ENCODE data around the gene SLIT3.

Gene SLIT3

DNA sequence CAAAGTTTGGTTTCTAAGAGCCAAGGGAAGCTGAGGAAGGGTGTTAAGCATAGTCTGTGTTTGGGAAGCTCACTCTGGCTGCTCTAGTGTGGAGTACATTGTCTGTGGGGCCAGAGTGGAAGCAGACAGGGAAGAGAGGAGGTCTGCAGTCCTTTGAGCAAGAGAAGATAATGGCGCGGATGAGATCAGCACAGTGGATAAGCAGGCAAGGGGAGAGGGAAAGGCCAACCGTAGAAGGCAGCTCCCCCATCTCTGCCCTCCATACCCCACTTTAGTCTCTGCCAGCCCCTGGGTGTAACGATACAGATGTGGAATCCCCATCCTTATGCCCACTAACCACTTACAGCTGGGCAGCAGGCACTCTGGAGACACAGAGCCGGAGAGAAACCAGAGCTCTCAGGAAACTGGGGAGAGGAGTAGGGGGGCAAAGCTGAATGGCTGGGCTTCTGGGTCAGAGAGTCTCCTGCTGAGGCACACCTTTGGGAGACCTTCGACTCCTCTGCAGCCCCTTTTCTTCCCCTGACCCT is 75.0 kb downstream of the SLIT3 start:
- Histone ChIP-seq H3F3A (ENCODE audit: low read depth) (no peaks in the 10 kb centered on the region), H3K9ac (ENCODE audit: low read depth, low read length, poor library complexity, severe bottlenecking) (no peak overlapping the region), H3K4me2 (ENCODE audit: low read depth, low read length, poor library complexity, severe bottlenecking) (no peak overlapping the region), H3K79me2 (ENCODE audit: insufficient read depth, low read length) (no peaks in the 10 kb centered on the region), H3K36me3 (ENCODE audit: insufficient read depth, low read length) (no peaks in the 10 kb centered on the region), H3K27me3 (ENCODE audit: insufficient read depth, low read length, poor library complexity, severe bottlenecking) (no peaks in the 10 kb centered on the region), H3K4me3 (ENCODE audit: low read length, poor library complexity, severe bottlenecking) (no peak overlapping the region), H3K9me2 (replicated peaks; ENCODE audit: low read depth, low read length) (no peaks in the 10 kb centered on the region), H4K20me1 (ENCODE audit: insufficient read depth, low read length, poor library complexity, severe bottlenecking) (no peaks in the 10 kb centered on the region), H3K4me1 (ENCODE audit: insufficient read depth, low read length, poor library complexity, severe bottlenecking) (no peaks in the 10 kb centered on the region), H2AFZ (ENCODE audit: low read length) (no peak overlapping the region), H3K9me3 (ENCODE audit: insufficient read depth, low read depth, low read length) (no peaks in the 10 kb centered on the region)
- TF ChIP-seq, protein P1, sequence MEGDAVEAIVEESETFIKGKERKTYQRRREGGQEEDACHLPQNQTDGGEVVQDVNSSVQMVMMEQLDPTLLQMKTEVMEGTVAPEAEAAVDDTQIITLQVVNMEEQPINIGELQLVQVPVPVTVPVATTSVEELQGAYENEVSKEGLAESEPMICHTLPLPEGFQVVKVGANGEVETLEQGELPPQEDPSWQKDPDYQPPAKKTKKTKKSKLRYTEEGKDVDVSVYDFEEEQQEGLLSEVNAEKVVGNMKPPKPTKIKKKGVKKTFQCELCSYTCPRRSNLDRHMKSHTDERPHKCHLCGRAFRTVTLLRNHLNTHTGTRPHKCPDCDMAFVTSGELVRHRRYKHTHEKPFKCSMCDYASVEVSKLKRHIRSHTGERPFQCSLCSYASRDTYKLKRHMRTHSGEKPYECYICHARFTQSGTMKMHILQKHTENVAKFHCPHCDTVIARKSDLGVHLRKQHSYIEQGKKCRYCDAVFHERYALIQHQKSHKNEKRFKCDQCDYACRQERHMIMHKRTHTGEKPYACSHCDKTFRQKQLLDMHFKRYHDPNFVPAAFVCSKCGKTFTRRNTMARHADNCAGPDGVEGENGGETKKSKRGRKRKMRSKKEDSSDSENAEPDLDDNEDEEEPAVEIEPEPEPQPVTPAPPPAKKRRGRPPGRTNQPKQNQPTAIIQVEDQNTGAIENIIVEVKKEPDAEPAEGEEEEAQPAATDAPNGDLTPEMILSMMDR (conservative IDR thresholded peaks at IDR 0.05; ENCODE audit: low read length) = no peak
- no peak for TF ChIP-seq EZH2phosphoT487 (IDR thresholded peaks at IDR 0.05; ENCODE audit: borderline replicate concordance)

DNA sequence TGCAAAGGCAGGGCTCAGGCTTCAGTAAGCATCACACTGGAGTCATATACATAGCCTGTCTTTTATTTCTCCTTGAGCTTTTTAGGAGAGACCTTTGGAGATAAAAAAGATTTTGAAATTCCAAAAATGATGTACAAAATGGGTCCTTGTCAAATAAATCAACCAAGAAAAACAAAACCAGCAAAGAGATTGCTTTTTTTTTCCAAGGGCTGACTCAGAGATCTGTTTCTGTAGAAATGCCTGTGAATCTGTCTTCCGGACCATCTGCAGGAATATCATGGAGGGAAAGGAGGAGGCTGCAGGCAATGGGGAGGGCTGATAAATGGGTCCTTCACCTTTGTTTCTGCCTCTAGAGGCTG is 77.4 kb downstream of the SLIT3 start:
- no peak overlapping the region for H3K4me3 ChIP-seq (ENCODE audit: low read length, poor library complexity, severe bottlenecking)
- no peak overlapping the region for H2AFZ ChIP-seq (ENCODE audit: low read length)
- H3K27me3 ChIP-seq (ENCODE audit: insufficient read depth, low read length, poor library complexity, severe bottlenecking) = no peaks in the 10 kb centered on the region
- no peaks in the 10 kb centered on the region for H3K36me3 ChIP-seq (ENCODE audit: insufficient read depth, low read length)
- H3K9me3 ChIP-seq (ENCODE audit: insufficient read depth, low read depth, low read length) = no peaks in the 10 kb centered on the region
- H3K4me1 ChIP-seq (ENCODE audit: insufficient read depth, low read length, poor library complexity, severe bottlenecking) = no peaks in the 10 kb centered on the region
- H3F3A ChIP-seq (ENCODE audit: low read depth) = no peaks in the 10 kb centered on the region
- H4K20me1 ChIP-seq (ENCODE audit: insufficient read depth, low read length, poor library complexity, severe bottlenecking) = no peaks in the 10 kb centered on the region
- no peak overlapping the region for H3K9ac ChIP-seq (ENCODE audit: low read depth, low read length, poor library complexity, severe bottlenecking)
- no peaks in the 10 kb centered on the region for H3K79me2 ChIP-seq (ENCODE audit: insufficient read depth, low read length)
- no peaks in the 10 kb centered on the region for H3K9me2 ChIP-seq (replicated peaks; ENCODE audit: low read depth, low read length)
- no peak overlapping the region for H3K4me2 ChIP-seq (ENCODE audit: low read depth, low read length, poor library complexity, severe bottlenecking)
- TF ChIP-seq, protein P1 (conservative IDR thresholded peaks at IDR 0.05; ENCODE audit: low read length) = no peak
- TF ChIP-seq EZH2phosphoT487 (IDR thresholded peaks at IDR 0.05; ENCODE audit: borderline replicate concordance) = no peak

DNA sequence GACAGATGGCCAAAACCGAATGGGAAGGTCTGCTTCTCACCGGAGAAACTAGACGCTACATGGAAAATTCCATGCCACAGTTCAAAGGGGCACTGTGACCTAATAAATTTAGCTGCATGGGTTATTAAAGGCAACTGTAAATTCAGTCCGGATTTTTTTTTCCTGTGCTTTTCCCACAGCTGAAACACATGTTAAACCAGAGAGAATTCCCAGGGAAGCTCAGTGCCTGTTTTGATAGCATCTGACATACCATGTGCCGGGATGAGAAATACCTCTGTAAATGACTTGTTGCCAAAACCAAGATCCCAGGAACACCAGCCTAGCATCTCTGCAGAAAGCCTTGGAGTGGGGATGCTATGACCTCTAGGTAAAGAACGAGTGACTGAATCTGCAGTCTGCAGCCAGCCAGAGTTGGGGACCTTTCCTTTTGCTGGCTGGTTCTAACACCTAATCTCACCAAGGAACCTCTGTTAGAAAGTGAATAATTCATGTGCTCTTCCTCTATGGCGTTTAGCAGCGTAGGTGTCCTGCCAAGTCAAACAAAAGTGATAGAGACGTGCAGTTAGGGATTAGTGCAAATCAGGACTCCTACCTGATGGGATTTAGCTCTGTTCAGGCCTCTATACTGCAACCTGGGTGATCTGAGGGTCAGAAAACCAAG is 77.9 kb downstream of the SLIT3 start:
- Histone ChIP-seq H3K79me2 (ENCODE audit: insufficient read depth, low read length) (no peaks in the 10 kb centered on the region), H3K36me3 (ENCODE audit: insufficient read depth, low read length) (no peaks in the 10 kb centered on the region), H3K27me3 (ENCODE audit: insufficient read depth, low read length, poor library complexity, severe bottlenecking) (no peaks in the 10 kb centered on the region), H4K20me1 (ENCODE audit: insufficient read depth, low read length, poor library complexity, severe bottlenecking) (no peaks in the 10 kb centered on the region), H3K9me3 (ENCODE audit: insufficient read depth, low read depth, low read length) (no peaks in the 10 kb centered on the region), H3F3A (ENCODE audit: low read depth) (no peaks in the 10 kb centered on the region), H2AFZ (ENCODE audit: low read length) (no peak overlapping the region), H3K9ac (ENCODE audit: low read depth, low read length, poor library complexity, severe bottlenecking) (no peak overlapping the region), H3K4me1 (ENCODE audit: insufficient read depth, low read length, poor library complexity, severe bottlenecking) (no peaks in the 10 kb centered on the region), H3K9me2 (replicated peaks; ENCODE audit: low read depth, low read length) (no peaks in the 10 kb centered on the region), H3K4me2 (ENCODE audit: low read depth, low read length, poor library complexity, severe bottlenecking) (no peak overlapping the region), H3K4me3 (ENCODE audit: low read length, poor library complexity, severe bottlenecking) (no peak overlapping the region)
- TF ChIP-seq, protein P1 (conservative IDR thresholded peaks at IDR 0.05; ENCODE audit: low read length) = no peak
- TF ChIP-seq EZH2phosphoT487 (IDR thresholded peaks at IDR 0.05; ENCODE audit: borderline replicate concordance) = no peak

All from Loucy (cell line).